Ecto neural progenitor cell (in vitro differentiated cells): Measurements from ENCODE around the gene PDCD4.

Experiments
- DNase-seq: peaks from one replicate; pipeline ENCODE4 v3.0.0-alpha.2; 2018; ENCODE audit warnings: low spot score

Gene PDCD4

DNA sequence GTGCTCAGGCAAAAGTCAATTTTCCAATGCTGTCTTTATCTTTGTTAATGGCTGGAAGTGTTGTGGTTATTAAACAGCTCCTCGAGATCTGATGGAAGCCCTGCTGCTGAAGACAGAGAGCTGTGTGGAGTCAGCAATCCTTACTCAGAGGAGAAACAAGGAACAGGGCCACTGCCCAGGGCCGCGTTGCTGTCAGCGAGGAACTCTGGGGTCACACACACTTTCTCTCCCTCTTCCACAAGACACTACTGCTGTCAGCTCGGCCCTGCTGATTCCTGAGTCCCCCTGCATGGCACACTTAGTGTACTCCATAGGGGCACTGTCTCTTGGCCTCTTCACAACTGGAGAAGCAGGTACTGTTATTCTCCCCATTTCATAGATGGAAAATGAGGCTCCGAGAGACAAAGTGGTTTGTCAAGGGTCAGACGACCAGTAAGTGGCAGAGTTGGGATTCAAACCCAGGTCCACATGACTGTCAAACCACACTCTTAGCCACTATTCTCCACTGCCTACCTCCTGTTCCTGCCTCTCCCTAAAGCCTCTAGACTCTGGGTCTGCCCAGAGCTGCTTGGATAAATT is 29.3 kb upstream of the PDCD4 start:
- no peak for DNase-seq

DNA sequence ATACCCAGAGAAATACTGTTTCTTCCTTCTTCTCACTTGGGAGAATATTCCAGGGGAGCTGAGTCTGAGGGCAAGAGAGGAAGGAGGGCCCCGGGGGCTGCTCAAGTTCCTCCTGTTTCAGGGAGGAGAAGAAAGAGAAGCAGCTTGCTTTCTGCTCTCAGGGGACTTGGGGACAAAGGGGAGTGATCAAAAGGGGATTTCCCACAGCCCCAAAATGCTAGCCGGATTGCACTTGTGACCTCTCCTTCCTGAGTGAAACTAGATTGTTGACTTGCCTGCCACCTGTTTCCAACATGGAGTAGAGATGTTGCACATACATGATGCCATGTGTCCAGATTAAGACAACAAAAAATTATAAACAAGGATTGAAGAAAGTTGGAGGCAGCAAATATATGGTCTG is 28.7 kb upstream of the PDCD4 start:
- no peak for DNase-seq

DNA sequence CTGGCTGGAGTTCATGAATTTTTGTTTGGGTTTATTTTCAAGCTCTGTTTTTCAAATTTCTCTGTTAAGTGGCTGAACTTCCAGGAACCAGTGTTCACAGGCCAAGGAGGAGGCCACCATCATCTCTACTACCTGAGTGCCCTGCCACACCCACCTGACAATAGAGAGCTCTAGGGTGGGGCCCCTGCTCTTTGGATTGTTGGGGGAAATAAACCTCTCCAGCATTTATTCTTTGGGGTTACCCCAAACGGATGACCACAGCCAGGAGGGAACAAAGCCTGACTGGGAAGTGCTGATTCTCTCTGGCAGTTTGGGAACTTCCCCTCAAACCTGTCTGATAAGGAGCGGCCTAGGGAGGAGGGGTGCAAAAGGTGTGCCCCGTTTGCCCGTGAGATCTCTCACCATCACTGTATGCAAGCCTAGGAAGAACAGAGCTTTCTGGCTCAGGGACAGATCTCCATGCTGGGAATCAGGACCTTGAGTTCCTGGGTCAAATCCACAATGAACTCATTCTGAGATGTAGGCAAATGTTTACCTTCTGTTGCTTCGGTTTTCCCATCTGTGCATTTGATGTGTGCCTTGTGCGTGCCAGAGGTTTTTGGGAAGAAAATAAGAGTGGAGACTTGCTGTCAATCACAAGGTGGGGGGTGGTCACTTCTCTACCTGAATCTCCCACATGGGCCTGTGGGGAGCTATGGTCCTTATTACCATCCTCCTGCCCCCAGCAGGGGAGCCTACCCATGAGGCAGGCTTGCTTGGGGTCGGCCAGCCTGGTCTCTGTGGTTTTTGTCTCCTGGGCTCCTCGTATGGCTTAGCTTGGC is 27.7 kb upstream of the PDCD4 start:
- DNase-seq: no peak

DNA sequence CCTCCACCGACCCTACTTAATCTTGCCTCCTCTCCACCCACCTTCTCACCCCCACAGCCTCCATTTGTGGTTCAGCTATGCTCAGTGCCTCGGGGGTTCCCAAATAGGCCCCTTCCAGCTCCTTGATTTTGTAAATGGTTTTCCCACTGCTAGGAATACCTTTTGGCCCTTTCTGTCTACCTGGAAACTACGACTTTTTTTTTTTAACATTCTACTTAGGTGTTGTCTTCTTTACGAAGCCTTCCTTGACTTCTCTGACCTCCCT is 27.2 kb upstream of the PDCD4 start:
- no peak for DNase-seq

DNA sequence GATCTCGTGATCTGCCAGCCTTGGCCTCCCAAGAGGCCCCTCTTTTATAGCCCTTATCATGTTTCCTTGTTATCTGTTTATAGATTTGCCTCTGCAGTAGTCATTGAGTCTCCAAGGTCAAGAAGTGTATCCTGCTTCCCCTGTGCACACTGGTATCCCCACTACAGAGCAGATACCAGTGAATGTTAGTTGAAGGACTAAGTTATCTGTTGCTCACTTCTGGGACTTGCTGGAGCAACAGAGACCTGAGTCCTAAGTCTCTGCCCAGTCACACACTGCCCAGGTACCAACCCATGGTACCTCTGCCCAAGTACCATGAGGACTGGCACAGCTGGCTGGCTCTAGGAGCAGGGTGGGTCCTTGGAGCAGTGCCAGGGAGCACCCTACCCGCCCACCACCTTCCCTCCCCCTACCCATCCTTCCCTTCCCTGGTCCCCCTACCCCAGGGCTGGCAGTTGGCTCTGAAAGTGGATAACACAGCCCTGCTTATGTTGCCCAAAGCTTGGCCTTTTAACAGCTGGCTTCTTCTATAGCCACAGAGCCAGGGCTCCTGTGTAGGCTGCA is 26.5 kb upstream of the PDCD4 start:
- DNase-seq: no peak

DNA sequence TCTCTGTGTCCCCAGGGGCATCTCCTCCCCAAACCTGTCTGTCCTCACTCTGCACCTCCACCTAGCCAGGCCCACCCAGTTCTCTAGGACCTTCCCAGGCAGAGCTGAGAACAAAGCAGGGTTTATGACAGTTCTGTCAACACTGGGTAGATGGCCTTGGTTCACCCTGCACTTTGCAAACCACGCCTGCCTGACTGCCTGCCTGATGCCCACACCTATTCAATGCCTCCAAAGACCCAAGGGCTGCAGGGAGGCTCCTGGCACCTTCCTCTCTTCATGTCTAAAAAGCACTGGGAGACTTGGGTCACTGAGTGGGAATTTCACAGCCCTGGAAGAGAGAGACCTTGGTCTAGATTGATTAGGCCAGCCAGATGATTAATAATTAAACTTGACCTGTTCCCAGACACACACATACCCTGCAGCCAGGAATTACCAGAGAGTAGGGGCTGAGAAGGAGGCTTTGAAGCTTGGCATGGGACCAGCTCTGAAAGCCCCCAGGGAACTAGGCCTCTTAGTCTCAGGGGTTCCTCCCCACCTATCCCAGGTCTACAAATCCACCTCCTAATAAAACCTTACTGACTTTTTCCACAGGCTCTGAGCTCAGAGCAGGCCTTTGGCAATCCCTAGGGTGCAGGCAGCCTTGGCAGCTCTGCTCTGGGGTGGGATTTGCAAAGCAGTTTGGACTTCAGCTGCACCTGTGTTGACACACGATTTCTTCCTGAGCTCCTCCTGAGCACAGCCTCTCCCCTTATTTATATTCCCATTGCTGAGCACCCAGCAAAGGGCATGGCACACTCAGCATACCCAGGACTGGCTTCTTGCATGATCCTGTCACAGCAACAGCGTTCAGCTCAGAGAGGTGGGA is 25.7 kb upstream of the PDCD4 start:
- no peak for DNase-seq

DNA sequence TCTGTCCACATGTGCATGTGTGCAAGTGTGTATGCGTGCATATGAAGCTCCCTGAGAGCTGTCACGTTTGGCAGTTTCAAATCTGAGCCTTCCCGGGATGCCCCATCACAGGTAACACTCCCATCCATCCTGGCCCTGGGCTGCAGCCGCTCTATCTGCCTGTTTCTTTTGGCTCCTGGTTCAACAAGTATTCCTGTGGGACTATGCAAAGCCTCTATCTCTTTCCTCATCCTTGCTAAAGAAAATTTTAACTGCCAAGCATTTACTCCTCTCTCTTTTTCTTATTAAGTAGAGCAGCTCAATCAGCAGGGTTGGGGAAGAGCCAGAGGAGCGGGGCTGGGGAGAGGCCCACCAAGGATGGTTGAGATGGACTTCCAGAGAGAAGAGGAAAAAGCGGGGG is 24.4 kb upstream of the PDCD4 start:
- DNase-seq: no peak

DNA sequence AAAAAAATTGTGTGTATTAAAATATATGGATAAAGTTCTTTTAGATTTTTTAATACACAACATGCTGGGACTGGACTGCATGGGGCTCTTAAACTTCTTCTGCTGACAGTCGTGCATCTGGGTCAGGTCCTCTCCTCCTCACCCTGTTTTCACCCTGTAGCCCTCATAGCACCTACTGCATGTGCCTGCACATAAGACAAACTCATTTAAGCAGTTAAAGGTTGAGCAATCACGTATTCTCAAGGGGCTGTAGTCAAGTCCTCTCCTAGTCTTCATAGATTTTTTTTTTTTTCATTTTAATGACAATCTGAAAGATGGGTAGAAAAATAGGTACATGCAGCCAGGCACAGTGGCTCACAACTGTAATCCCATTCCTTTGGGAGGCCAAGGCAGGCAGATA is 23.6 kb upstream of the PDCD4 start:
- DNase-seq: no peak

DNA sequence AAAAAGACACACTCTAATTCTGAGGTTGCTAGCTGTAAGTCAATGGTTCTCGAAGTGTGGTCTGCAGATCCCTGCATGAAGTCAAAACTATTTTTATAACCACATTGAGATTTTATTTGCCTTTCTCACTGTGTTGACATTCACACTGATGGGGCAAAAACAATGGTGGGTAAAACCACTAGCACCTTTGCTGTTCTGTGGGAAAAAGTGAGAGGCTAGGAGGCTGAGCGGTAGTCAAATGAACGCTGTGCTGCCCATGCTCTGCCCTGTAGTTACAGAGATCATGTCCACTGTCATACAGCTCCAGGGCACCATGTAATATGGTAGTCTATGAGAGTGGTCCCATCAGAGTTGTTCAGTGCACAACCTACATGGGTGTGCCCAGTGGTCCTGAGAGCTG is 21.6 kb upstream of the PDCD4 start:
- DNase-seq: no peak

DNA sequence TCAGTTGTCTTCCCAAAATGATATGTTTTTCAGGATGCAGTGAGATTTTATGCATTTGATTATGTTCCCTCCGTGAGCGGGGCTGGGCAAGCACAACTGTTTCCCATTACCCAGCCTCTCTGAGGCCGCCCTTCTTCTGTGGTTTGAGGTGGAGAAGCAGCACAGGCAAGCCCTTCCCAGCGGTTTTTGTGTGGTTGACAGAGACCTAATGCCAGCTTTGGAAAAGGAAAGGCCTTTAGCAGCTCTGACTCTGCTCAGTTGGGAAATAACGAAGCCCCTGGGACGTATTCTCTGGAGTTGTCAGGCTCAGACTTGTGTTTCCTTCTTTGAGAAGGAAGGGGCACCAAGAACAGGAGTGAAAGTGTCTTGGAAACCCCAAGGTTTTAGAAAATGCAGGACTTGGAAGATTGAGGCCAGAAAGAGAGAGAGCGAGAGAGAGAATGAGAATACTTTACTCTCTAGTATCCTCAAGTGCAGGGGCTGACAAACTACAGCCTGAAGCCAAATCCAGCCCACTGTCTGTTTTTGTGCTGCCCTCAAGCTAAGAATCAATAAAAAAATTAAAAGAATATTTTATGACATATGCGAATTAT is 20.6 kb upstream of the PDCD4 start:
- DNase-seq: no peak

DNA sequence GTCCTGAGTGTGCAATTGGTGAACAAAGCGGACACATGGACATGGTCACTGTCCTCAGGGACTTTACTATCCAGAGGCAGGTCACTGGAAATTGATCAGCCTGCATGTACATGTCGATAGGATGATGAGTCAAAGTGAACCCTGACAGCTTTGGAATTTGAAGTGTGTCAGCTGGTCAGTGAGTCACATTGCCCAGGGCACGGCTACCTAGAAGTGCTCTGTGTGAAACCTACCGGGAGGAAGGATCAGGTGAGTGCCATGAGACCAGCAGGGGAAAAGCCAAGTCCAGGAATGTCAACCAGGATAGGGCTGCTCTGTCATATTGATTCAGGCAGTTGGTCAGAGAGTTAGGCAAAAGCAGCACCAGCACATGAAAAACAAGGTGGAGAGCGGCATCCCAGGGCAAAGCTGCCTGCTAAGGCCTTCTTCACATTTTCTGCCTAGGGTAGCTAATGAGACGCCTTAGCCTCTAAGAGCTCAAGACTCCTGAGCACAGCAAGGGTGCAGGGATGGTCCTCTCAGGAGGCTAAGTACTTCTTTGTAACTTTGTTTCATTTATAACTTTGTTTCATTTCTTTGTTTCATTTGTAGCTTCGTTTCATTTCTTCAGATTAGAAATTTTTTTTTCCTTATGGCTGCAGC is 19.4 kb upstream of the PDCD4 start:
- DNase-seq: no peak

DNA sequence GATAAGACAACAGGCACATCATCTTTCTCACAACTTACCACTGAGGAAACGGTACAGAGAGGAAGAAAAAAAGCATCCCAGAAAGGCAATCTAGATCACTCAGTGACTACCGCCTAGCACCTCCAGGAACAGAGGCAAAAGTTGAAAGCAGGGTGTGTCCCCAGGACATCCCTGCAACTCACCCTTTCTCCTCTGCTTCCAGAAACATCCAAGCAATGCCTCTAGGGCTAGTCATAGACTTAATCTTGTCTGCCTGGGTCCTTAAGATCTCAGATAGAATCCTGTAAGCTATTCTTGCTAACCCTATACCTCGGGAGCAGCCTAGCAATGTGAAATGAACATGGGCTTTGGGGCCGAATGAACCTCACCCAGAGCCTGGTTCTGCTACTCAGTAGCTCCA is 18.8 kb upstream of the PDCD4 start:
- no peak for DNase-seq

DNA sequence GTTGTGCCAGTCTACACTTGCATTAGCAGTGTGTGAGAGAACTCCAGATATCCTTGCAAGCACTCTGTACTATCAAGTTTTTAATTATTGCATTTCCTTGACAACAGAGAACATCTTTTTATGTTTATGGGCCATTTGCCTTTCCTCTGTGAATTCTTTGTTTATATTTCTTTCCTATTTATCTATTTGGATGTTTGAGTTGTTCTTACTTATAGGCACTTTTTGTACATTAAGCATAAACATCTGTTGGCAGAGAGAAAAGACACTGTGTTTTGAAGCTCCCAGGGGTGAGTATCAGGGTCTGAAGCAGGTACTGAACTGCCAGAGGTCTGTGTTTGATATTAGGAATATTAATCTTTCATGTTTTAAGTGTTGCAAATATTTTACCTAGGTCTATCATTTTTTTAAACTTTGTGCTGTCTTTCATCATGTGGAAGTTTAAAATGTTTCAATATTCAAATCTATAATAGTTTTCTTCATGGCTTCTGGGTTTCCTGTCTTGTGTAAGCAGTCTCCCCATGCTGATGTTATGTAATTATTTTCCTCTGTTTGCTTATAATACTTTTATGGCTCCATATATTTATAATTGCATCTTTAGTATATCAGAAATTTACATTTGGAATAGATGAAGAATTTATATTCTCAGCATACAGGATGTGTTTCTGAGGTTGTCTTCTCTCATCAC is 17.7 kb upstream of the PDCD4 start:
- DNase-seq: no peak

DNA sequence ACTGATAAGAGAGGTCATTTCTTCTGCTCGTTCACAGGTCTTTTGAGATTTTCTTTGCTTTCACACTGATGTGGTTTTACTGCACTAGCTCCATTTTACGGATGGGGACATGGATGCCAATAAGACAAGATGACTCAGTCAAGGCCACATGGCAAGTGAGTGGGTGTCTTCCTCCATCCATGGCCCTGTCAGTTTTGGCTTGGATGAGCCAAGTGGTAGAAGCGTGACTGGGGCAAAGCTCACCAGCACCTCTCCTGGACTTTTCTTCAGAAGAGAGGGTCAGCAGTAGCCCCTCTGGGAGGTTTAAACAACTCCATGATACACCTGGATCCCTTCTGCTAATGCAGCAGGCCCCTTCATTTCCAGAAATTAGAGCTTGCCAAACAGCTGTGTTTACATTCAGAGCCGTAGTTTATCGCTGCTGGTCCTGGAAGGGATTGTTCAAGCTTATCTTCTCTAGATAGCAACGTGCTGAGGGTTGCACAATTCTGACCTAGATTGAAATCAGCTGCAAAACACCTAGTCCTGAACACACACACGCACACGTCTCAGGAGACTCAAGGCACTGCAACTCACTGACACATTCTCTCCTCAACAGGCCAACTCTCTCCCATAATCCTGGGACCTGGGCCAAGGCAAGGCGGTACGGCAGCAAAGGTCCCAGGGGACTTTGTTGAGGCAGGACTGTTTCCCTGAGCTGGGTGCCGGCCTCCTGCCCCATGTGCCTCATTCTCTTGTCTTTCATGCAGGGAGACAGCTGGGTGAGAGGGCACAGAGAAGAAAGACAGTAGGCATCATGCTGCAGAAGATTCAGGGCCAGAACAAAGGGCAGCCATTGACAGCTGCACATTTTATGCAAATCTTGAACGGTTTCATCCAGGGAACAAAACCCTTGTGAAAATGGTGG is 14.2 kb upstream of the PDCD4 start:
- no peak for DNase-seq

DNA sequence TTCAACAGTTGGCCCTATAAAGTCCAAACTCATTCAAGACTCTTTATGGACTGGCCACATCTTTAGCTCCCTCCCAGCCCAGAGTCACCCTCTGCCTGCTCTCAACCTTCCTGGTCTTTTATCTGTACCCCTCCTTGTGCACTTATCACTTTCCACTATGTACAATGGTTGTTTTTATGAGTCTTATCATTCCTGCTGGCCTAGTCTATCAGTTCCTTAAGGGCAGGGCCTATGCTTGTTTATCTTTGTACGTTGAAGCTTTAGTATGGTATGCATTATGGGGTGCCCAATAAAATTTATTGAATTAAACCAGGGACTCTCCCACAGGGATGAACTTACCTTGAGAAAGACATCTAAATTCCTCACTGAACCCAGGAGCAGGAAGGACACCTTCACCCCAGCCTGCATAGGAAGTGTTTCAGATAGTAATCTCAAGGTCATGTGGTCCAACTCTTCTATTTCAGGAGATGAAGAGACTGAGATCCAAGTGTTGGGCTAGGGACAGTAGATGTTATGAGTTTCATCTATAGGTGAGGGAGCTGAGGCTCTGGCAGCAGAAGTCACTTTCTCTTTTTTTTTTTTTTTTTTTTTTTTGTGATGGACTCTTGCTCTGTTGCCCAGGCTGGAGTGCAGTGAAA is 13.3 kb upstream of the PDCD4 start:
- no peak for DNase-seq

DNA sequence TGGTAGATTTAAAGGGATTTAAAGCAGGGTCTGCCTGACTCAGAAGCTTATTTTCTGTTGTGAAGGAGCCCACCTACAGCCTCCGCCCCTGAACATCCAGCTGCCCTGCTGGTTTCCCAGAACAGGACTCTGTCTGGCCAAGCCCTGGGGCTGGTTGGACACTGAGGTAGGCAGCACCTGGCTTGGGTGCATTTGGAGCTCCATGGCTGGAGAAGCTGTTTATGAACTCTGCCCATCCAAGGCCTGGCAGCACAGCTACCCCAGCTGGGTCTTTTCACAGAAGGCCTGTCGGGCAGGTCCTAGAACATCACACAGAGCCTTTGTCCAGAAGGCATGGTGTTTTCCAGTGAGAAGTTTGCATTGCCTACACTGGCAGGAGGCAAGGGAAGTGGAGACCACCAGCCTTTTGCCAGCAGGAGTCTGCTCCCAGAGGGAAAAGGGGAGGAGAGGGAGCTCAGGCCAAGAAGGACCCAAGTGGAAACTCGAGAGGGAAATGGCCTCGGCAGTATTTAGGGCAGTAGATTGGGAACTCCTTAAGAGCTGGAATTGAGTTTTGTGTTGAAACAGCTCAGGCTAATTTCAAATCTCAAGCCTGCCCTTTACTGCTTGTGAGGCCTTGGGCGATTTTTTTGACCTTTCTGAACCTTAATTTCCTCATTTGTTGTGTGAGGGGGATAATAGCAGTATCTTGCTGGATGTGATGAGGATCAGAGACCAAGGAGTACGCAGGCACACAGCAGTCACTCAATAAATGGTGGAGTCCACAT is 12.3 kb upstream of the PDCD4 start:
- no peak for DNase-seq

DNA sequence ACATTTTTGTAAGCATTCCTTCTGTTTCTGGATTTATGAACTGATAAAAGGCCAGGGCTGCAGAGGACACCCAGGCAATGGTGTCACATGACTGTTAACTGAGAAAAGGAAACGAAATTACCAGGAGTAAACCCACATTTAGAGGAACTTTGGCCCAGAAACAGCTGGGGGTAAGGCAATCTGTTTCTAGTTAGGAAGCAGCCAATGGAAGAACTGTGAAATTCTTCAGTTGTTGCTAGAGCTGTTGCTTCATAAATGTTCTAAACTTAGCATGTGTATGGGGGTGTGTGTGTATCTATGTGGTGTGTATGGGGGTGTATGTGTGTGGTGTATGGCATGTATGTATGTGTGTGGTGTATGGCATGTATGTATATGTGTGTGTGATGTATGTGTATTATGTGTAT is 11.8 kb upstream of the PDCD4 start:
- DNase-seq: no peak

DNA sequence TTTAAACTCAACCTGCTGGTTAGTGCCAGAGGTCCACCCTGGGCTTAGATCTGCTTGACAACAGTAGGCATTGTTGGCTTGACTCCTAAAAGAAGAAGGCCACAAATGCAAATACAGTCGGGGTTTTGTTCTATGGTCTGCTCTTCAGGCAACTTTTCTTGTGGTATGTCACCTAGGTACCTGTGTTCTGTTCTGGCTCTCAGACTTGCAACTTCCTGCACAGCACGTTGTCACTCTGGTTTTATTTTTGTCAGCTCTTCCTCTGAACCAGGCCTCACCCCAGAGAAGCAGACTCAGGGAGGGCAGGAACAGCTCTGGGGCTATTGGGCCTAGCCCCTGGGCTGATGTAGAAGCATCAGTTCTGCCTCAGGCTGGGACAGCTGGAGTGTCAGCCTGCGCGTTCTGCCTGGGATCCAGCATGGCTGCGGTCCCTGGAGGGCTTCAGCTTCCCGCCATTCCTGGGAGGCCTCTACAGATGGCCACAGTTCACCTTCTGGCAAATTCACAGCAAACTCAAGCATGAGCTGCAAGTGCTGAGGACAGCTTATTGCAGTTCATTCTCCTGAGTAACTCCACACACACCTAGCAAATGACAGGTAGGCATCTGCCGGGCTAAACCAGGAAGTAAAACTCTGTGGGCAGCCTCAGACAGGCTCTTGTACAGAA is 11.0 kb upstream of the PDCD4 start:
- DNase-seq: no peak

DNA sequence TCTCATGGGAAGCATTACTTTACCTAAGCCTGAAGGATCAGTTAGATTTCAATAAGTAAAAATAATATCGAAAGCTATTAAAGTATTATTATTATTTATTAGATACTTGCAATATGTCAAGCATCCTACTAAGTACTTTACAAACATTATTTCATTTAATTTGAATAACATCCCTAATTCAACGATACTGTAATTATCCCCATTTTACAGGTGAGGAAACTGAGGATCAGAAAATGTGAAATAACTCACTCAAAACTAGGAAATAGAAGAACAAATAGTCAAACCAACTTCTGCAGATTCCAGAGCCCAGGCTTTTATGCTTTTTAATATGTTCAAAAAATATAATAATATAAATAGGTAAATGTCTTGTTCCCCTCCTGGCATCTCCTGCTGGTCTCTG is 10.3 kb upstream of the PDCD4 start:
- no peak for DNase-seq
